Kidney glomerular epithelial cell (primary cell): Measurements from ENCODE around the gene TSPAN4.

ENCODE experiments used
- DNase-seq: peaks from one replicate; lab custom pipeline; 2025; lab: John Stamatoyannopoulos, UW

The TSPAN4 gene

GRCh38 chr11:836700-837099, 6.0 kb upstream of the TSPAN4 start:
- DNase-seq = no peak

- no peak for DNase-seq
Observed at GRCh38 chr11:837189-837989, 5.3 kb upstream of the TSPAN4 start.

- DNase-seq = no peak
Observed at GRCh38 chr11:837990-838307, 4.7 kb upstream of the TSPAN4 start.

- no peak for DNase-seq
Observed at GRCh38 chr11:838441-839279, 4.0 kb upstream of the TSPAN4 start.

GRCh38 chr11:839280-839623, 3.4 kb upstream of the TSPAN4 start:
- DNase-seq = no peak

- no peak for DNase-seq
Observed at GRCh38 chr11:839875-840617, 2.6 kb upstream of the TSPAN4 start.

- DNase-seq = peak; percentile 42
Observed at GRCh38 chr11:841981-842369, 677 bp upstream of the TSPAN4 start.

- DNase-seq = no peak
Observed at GRCh38 chr11:843086-843734, 558 bp downstream of the TSPAN4 start.

- peak; percentile 74 for DNase-seq
Observed at GRCh38 chr11:843818-844692, 1.4 kb downstream of the TSPAN4 start.

GRCh38 chr11:844693-845644, 2.3 kb downstream of the TSPAN4 start:
- DNase-seq = peak; percentile 61

GRCh38 chr11:845872-846495, 3.3 kb downstream of the TSPAN4 start:
- DNase-seq = no peak

- DNase-seq = no peak
Observed at GRCh38 chr11:846496-847098, 3.9 kb downstream of the TSPAN4 start.

GRCh38 chr11:847876-848275, 5.2 kb downstream of the TSPAN4 start:
- DNase-seq = no peak

- DNase-seq = no peak
Observed at GRCh38 chr11:848380-848931, 5.8 kb downstream of the TSPAN4 start.

GRCh38 chr11:849104-849824, 6.6 kb downstream of the TSPAN4 start:
- no peak for DNase-seq

GRCh38 chr11:849951-850774, 7.5 kb downstream of the TSPAN4 start:
- DNase-seq = no peak
